Measurements from ENCODE around the gene POP4. TPM values are rescaled to one million over a fixed set of nuclear protein-coding genes. Genes with fewer than 3 reads are reported as not detected.

The POP4 gene
- total and polyA plus RNA-seq, 2 of the 13 experiments (the other 11 are each of a cell fraction or from before 2014, with no cell fraction given): 32.2 to 84.0 TPM

DNA sequence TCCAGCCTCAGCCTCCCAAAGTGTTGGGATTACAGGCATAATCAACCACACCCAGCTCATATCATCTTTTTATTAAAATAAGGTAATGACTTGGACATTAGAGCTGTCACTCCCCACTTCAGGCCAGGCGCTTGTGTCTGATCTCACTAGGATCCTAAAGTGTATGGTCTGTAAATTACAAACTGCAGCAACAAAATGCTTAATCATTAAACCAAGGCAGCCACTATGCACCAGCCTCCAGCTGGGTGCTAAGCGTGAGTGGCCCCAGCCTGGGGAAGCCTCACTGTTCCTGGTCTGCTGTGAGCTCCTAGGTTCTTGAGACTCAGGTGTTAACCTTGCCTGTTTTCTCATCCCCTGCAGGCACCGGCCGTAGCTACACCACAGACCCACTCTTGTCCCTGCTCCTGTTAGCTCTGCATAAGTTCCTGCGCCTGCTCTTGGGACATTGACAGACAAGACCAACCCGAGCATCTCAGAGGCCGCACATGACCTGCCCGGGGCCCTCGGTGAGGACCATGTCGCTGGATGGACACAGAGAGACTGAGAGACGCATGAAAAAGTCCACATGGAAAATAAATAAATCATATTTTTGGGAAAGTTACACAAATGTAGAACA lies 42.5 kb upstream of the POP4 start:
- 38% methylated on average over 10 of the region's 11 CpGs for WGBS (ENCODE audit: low lambda C conversion rate)
- CTCF ChIA-PET (ENCODE audit: low intra/inter-chr PET ratio, low total read pairs): no interaction called here
- POLR2A ChIA-PET: interaction anchor here (1.4 kb wide), 1 partner anchor 43 kb away, joined by 4 read pairs; the partner anchor contains the start of gene POP4
- intact Hi-C loops (cut with micrococcal nuclease; ENCODE audit: unreplicated experiment): no loop called here
- in situ Hi-C loops (cut with HindIII; ENCODE audit: extremely low pct_ligation_motif_present, low pct_unique_long_range_greater_than_20kb): no loop called here
- Histone ChIP-seq H3K27ac (ENCODE audit: extremely low read length, insufficient read depth, low read length) (no peak overlapping the region), H3K4me1 (ENCODE audit: insufficient read depth, low read length) (no peaks in the 10 kb centered on the region), H3K36me3 (replicated peaks in 1 of 2; ENCODE audit: control insufficient read depth in 1 of 2, insufficient read depth in 2 of 2, low read length in 2 of 2) (no peaks in the 10 kb centered on the region), H4K20me1 (ENCODE audit: insufficient read depth, low read length) (no peaks in the 10 kb centered on the region), H3K79me2 (ENCODE audit: insufficient read depth, low read length) (no peaks in the 10 kb centered on the region), H3K9ac (ENCODE audit: insufficient read depth, low read depth, low read length) (no peak overlapping the region), H3K9me3 (ENCODE audit: low read length) (peaks cover 9% of the 10 kb centered on the region; the same call in 1 of the 2 replicates), H2AFZ (ENCODE audit: low read length) (no peak overlapping the region), H3K4me2 (ENCODE audit: low read depth, low read length) (no peak overlapping the region), H3K27me3 (ENCODE audit: control insufficient read depth in 1 of 2, insufficient read depth in 2 of 2, low read length in 2 of 2) (peaks cover 1 to 4% of the 10 kb centered on the region in 2 experiments; a peak in 1 of 5 replicates), H3K4me3 (replicated peaks in 1 of 3; ENCODE audit: insufficient read depth in 1 of 3, low read depth in 2 of 3, low read length in 3 of 3) (no peak overlapping the region)
- BruUV-seq (replicated peaks): no TSS peak
- no peak for TF ChIP-seq ZNF547 (CRISPR knock-in tag; IDR thresholded peaks at IDR 0.05)
- no peak for TF ChIP-seq U2AF2 (IDR thresholded peaks at IDR 0.05; ENCODE audit: low read depth, low read length)
- DNase-seq (ENCODE audit: low spot score) (no peak), ATAC-seq (peak; percentile 47; the same call in 2 of the 3 replicates), FAIRE-seq (no peak)

DNA sequence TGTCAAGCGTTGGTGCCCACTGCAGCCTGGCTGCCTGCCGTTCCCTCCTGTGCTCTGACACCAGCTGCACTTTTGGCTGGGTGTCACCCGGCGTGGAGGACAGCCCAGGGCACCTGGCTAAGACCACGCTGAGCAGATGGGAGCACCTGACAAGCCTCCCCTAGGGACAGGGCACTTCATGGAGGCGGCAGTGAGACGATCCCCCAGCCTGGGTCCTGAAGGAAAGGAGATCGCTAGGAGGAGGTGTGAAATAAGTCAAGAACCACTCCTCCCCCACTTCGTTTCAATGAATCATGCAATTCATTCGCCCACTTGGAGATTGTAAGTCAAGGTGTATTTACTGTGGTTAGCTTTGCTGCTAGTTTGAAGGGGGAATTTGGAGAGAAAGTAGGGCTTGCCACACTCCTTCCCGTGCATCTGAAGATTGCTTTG lies 41.5 kb upstream of the POP4 start:
- ATAC-seq: no peak
- H3K4me1 ChIP-seq (ENCODE audit: insufficient read depth, low read length): no peaks in the 10 kb centered on the region
- intact Hi-C loops (cut with micrococcal nuclease; ENCODE audit: unreplicated experiment): no loop called here
- TF ChIP-seq, protein P1, sequence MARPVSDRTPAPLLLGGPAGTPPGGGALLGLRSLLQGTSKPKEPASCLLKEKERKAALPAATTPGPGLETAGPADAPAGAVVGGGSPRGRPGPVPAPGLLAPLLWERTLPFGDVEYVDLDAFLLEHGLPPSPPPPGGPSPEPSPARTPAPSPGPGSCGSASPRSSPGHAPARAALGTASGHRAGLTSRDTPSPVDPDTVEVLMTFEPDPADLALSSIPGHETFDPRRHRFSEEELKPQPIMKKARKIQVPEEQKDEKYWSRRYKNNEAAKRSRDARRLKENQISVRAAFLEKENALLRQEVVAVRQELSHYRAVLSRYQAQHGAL (CRISPR knock-in tag; IDR thresholded peaks at IDR 0.05; ENCODE audit: not compliant biosample characterization): no peak
- TF ChIP-seq, protein P2, sequence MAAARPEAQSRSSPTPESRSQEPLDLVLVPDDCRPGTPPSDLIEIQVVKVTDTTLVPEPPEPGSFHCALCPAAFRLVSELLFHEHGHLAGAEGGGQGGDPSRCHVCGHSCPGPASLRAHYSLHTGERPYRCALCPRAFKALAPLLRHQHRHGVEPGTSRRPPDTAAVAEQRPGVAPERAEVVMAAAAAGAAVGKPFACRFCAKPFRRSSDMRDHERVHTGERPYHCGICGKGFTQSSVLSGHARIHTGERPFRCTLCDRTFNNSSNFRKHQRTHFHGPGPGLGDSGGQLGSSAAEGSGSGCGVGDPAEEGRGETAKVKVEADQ (CRISPR knock-in tag; IDR thresholded peaks at IDR 0.05; ENCODE audit: borderline replicate concordance): no peak
- TF ChIP-seq ZNF567 (CRISPR knock-in tag; IDR thresholded peaks at IDR 0.05; ENCODE audit: borderline replicate concordance) (no peak), NFYB (CRISPR knock-in tag; IDR thresholded peaks at IDR 0.05) (no peak), NFATC3 (CRISPR knock-in tag; IDR thresholded peaks at IDR 0.05) (no peak), ZFP62 (CRISPR knock-in tag; IDR thresholded peaks at IDR 0.05) (no peak), ZNF644 (CRISPR knock-in tag; IDR thresholded peaks at IDR 0.05; ENCODE audit: low read depth) (no peak), ESRRA (CRISPR knock-in tag; IDR thresholded peaks at IDR 0.05; ENCODE audit: low read depth) (no peak), ZNF746 (CRISPR knock-in tag; IDR thresholded peaks at IDR 0.05) (no peak), ZNF253 (CRISPR knock-in tag; IDR thresholded peaks at IDR 0.05; ENCODE audit: borderline replicate concordance) (no peak), ZNF546 (CRISPR knock-in tag; conservative IDR thresholded peaks at IDR 0.05) (no peak), NAIF1 (CRISPR knock-in tag; IDR thresholded peaks at IDR 0.05; ENCODE audit: borderline replicate concordance) (no peak)
- TF ChIP-seq, protein P3, sequence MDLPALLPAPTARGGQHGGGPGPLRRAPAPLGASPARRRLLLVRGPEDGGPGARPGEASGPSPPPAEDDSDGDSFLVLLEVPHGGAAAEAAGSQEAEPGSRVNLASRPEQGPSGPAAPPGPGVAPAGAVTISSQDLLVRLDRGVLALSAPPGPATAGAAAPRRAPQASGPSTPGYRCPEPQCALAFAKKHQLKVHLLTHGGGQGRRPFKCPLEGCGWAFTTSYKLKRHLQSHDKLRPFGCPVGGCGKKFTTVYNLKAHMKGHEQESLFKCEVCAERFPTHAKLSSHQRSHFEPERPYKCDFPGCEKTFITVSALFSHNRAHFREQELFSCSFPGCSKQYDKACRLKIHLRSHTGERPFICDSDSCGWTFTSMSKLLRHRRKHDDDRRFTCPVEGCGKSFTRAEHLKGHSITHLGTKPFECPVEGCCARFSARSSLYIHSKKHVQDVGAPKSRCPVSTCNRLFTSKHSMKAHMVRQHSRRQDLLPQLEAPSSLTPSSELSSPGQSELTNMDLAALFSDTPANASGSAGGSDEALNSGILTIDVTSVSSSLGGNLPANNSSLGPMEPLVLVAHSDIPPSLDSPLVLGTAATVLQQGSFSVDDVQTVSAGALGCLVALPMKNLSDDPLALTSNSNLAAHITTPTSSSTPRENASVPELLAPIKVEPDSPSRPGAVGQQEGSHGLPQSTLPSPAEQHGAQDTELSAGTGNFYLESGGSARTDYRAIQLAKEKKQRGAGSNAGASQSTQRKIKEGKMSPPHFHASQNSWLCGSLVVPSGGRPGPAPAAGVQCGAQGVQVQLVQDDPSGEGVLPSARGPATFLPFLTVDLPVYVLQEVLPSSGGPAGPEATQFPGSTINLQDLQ (CRISPR knock-in tag; IDR thresholded peaks at IDR 0.05): no peak

More for the DNA sequence above, 41.5 kb upstream of the POP4 start:
- H3K4me3 ChIP-seq (replicated peaks in 1 of 3; ENCODE audit: insufficient read depth in 1 of 3, low read depth in 2 of 3, low read length in 3 of 3): no peak overlapping the region
- H3K27me3 ChIP-seq (ENCODE audit: control insufficient read depth in 1 of 2, insufficient read depth in 2 of 2, low read length in 2 of 2): peaks cover 4 to 11% of the 10 kb centered on the region in 2 experiments; a peak in 3 of 5 replicates
- no peak overlapping the region for H3K4me2 ChIP-seq (ENCODE audit: low read depth, low read length)
- DNase-seq (ENCODE audit: low spot score) (no peak), FAIRE-seq (no peak)
- POLR2A ChIA-PET: no interaction called here
- H3K9ac ChIP-seq (ENCODE audit: insufficient read depth, low read depth, low read length): no peak overlapping the region
- BruUV-seq (replicated peaks): no TSS peak
- in situ Hi-C loops (cut with HindIII; ENCODE audit: extremely low pct_ligation_motif_present, low pct_unique_long_range_greater_than_20kb): no loop called here
- H4K20me1 ChIP-seq (ENCODE audit: insufficient read depth, low read length): no peaks in the 10 kb centered on the region
- CTCF ChIA-PET (ENCODE audit: low intra/inter-chr PET ratio, low total read pairs): no interaction called here
- WGBS (ENCODE audit: low lambda C conversion rate): 27% methylated on average over 11 of the region's 11 CpGs
- no peaks in the 10 kb centered on the region for H3K79me2 ChIP-seq (ENCODE audit: insufficient read depth, low read length)
- no peaks in the 10 kb centered on the region for H3K36me3 ChIP-seq (replicated peaks in 1 of 2; ENCODE audit: control insufficient read depth in 1 of 2, insufficient read depth in 2 of 2, low read length in 2 of 2)
- no peak overlapping the region for H2AFZ ChIP-seq (ENCODE audit: low read length)
- H3K9me3 ChIP-seq (ENCODE audit: low read length): peaks cover 7% of the 10 kb centered on the region; the same call in 1 of the 2 replicates
- H3K27ac ChIP-seq (ENCODE audit: extremely low read length, insufficient read depth, low read length): no peak overlapping the region
